ENCODE results near the gene SPOPL.

Gene SPOPL

DNA sequence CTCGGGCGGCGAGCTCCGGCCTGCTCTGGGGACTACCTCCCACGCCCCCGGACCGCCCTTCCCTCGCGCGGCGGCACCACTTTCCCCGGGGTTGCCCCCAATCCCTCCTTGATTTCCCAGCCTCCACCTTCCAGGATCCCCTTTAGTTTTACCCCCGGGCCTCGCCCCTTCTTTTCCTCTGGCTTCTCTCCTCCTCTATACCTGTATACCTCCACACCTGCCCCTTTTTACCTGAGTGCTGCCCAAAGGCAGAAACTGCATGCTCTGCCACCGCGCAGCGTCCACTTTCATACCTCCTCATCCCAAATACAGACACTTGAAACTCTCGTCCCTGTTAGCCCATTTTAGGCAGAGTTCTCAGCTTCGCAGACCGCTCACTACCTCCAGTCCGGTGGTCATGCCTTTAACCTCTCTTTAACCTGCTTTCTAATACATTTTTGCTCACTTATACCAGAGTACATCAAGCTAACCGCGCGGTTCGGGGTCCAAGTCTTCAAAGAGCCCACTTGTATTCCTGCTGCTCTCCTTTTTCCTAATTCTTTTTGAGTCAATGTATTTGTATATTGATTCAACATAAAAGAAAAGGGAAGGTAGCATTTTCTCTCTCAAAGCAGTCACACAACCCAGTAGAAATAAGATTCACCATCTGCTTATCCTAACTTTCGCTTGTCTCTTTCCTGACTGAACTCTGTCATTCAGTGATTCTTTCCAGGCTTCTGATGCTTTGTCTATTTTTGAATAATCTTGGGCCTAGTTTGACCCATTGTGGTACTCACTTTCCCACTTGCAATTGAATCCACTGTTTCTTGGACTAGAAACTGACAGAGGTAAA, 901 bp downstream of the SPOPL start:
- H3K4me3 ChIP-seq (ENCODE audit: low read depth, low read length) = peak overlapping the region; percentile 85
- TF ChIP-seq, protein P1, sequence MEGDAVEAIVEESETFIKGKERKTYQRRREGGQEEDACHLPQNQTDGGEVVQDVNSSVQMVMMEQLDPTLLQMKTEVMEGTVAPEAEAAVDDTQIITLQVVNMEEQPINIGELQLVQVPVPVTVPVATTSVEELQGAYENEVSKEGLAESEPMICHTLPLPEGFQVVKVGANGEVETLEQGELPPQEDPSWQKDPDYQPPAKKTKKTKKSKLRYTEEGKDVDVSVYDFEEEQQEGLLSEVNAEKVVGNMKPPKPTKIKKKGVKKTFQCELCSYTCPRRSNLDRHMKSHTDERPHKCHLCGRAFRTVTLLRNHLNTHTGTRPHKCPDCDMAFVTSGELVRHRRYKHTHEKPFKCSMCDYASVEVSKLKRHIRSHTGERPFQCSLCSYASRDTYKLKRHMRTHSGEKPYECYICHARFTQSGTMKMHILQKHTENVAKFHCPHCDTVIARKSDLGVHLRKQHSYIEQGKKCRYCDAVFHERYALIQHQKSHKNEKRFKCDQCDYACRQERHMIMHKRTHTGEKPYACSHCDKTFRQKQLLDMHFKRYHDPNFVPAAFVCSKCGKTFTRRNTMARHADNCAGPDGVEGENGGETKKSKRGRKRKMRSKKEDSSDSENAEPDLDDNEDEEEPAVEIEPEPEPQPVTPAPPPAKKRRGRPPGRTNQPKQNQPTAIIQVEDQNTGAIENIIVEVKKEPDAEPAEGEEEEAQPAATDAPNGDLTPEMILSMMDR (IDR thresholded peaks at IDR 0.05; ENCODE audit: borderline replicate concordance, insufficient read depth, low read depth, low read length) = no peak

DNA sequence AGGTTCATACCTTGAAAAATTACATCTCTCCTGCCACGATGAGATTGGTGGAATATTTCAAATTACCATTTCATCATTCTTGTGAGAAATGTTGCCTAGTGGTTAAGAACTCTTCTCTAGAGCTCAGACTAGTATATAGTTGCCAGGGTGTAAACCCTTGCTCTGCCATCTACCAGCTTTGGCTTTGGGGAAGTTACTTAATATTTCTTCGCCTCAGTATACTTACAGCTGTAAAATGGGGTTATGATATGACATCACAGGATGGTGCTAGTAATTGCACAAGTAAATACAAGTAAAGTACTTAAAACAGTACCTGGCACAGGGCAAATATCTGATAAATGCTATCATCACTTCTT, 1.5 kb downstream of the SPOPL start:
- TF ChIP-seq, protein P1 (IDR thresholded peaks at IDR 0.05; ENCODE audit: borderline replicate concordance, insufficient read depth, low read depth, low read length) = no peak
- peak overlapping the region; percentile 85 for H3K4me3 ChIP-seq (ENCODE audit: low read depth, low read length)

DNA sequence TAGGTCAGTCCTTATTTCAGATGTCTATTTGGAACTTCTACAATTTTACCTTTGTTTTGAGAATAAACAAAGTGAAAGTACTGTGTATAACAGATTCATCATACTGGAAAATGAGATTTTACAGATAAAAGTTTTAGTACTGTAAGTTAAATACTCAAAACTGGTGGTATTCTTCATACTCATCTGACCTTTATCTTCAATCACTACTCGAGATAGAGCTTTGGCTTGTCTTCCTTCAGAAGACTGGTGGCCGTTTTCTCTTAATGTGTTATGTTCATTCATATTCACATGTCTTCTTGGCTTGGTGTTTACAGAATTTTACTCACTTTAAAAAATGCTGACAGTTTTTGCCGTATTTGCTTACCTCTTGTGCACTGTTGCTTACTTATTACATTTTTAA, 2.1 kb downstream of the SPOPL start:
- TF ChIP-seq, protein P1 (IDR thresholded peaks at IDR 0.05; ENCODE audit: borderline replicate concordance, insufficient read depth, low read depth, low read length) = no peak
- H3K4me3 ChIP-seq (ENCODE audit: low read depth, low read length) = peak overlapping the region; percentile 22

DNA sequence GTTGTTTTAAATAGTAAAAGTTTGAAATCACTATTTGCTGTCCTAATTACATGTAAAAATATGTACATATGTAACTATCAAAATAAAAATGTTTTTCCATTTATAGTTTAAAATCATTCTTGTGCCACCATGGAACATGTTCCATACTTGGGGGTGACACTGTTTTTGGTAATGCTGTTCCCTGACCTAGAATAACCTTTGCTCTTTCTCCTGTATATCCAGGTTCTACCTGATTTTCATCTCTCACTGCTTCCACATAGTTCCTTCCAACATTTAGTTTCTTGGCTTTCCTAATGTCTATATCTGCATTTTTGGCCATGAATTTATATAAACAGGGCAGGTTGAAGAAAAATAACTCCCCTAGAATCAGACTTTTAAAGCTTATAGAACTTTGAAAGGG, 2.5 kb downstream of the SPOPL start:
- peak overlapping the region; percentile 6 for H3K4me3 ChIP-seq (ENCODE audit: low read depth, low read length)
- TF ChIP-seq, protein P1 (IDR thresholded peaks at IDR 0.05; ENCODE audit: borderline replicate concordance, insufficient read depth, low read depth, low read length) = no peak

DNA sequence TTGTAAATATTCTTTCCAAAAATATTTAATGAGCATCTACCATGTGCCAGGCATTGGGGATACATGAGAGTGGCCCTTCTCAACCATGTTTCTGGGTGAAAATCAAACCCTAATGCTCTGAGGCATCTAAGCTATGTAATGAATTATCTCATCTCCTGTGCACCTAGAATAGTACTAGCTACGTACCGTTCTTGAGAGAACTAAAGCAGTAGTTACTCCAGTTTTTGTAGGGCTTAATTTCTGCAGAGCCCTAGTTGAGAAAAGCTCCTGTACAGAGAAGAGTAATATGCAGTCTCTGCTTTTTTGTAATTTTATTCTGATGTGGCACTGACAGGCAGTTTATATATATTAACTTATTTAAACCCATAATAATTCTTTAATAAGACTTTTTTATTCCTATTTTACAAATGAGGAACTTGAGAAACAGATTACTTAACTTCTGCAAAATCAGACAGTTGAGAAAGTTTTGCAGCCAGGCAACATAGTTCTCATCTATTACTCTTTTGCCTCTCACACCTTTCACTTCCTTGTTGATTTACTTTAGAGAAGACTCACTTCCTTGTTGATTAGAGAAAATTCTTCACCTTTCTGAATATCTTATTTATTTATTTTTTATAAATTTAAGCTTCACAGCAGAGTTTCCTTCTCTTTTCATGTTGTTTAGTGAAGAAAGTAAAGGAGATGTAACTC, 3.1 kb downstream of the SPOPL start:
- TF ChIP-seq, protein P1 (IDR thresholded peaks at IDR 0.05; ENCODE audit: borderline replicate concordance, insufficient read depth, low read depth, low read length) = no peak
- H3K4me3 ChIP-seq (ENCODE audit: low read depth, low read length) = no peak overlapping the region

DNA sequence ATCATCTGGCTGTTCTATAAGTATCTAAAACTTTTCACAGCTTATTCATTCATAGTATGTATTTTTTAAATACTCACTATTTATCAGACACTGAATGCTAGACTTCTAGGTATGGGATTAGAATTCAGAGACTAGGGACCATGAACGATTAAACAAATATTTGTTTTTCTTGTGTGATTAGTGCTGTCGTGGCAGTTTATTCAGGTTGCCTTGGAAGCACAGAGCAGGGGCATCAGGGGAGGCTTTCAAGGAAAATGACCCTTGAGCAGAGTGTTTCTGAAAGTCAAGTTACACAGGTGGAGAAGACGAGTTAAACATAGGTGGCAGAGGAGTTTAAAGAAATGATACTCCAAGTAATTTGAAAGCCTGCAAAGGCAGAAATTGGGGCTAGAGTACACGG, 5.7 kb downstream of the SPOPL start:
- H3K4me3 ChIP-seq (ENCODE audit: low read depth, low read length) = no peak overlapping the region
- TF ChIP-seq, protein P1 (IDR thresholded peaks at IDR 0.05; ENCODE audit: borderline replicate concordance, insufficient read depth, low read depth, low read length) = no peak

DNA sequence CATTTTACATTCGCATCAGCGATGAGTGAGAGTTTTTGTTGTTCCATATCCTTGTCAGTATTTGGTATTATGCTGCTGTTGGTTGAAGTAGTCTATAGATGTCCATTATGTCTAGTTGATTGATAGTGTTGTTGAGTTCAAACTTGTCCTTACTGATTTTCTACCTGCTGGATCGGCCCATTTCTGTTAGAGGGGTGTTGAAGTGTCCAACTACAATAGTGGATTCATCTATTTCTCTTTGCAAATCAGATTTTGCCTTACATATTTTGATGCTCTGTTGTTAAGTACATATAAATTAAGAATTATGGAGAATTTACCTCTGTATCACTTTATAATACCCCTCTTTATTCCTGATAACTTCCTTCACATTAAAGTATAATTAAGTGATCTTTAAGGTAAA, 8.7 kb downstream of the SPOPL start:
- H3K4me3 ChIP-seq (ENCODE audit: low read depth, low read length) = no peak overlapping the region
- TF ChIP-seq, protein P1 (IDR thresholded peaks at IDR 0.05; ENCODE audit: borderline replicate concordance, insufficient read depth, low read depth, low read length) = no peak
